ENCODE data around the gene PTPRS.

DNA sequence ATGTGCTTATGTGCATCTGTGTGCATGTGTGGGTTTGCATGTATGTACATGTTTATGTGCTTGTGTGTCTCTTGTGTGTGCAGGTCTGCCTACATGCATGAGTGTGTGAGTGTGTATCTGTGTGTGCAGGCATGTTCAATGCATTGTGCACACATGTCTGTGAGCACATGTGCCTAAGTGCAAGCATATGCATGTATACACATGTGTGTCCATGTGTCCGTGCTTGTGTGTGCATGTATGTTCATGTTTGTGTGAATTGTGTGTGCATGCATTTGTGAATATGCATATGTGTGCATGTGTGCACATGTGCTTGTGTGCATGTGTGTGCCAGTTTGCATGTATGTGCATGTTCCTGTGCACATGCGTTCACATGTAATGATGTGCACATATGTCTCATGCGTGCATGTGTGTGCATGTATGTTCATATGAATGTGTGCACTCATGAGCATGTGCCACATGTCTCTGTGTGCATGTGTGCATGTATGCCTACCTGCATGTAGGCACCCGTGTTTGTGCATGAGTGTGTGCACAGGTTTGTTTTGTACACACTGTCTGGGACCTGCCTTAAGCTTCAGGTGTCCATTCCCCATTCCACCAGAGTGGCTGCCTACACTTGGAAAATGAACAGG lies 32.1 kb upstream of the PTPRS start:
- no peak for TF ChIP-seq POLR2A (IDR thresholded peaks at IDR 0.05)
- TF ChIP-seq, protein P1, sequence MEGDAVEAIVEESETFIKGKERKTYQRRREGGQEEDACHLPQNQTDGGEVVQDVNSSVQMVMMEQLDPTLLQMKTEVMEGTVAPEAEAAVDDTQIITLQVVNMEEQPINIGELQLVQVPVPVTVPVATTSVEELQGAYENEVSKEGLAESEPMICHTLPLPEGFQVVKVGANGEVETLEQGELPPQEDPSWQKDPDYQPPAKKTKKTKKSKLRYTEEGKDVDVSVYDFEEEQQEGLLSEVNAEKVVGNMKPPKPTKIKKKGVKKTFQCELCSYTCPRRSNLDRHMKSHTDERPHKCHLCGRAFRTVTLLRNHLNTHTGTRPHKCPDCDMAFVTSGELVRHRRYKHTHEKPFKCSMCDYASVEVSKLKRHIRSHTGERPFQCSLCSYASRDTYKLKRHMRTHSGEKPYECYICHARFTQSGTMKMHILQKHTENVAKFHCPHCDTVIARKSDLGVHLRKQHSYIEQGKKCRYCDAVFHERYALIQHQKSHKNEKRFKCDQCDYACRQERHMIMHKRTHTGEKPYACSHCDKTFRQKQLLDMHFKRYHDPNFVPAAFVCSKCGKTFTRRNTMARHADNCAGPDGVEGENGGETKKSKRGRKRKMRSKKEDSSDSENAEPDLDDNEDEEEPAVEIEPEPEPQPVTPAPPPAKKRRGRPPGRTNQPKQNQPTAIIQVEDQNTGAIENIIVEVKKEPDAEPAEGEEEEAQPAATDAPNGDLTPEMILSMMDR (IDR thresholded peaks at IDR 0.05): no peak

All from thyroid gland (tissue), 4 donors.